ENCODE data around the gene SLC16A2.
A peak's percentile ranks its signal among the peaks of the same experiment; 100 is the strongest.

Gene SLC16A2

GRCh38 chrX:74421036-74421739, at the start of gene SLC16A2:
Gene SLC16A2, plus strand, starts transcription at chrX:74421493. Its CDS starts 145 bp downstream, at chrX:74421638.
- peak; percentile 18 to 31 for DNase-seq

GRCh38 chrX:74372272-74372671, 49.0 kb upstream of the SLC16A2 start:
- no peak for DNase-seq

GRCh38 chrX:74377282-74377681, 44.0 kb upstream of the SLC16A2 start:
- DNase-seq: no peak

GRCh38 chrX:74382613-74383012, 38.7 kb upstream of the SLC16A2 start:
- DNase-seq: peak; percentile 39 to 43

GRCh38 chrX:74383611-74384010, 37.7 kb upstream of the SLC16A2 start:
- DNase-seq: no peak

GRCh38 chrX:74389016-74389722, 32.1 kb upstream of the SLC16A2 start:
- no peak for DNase-seq

GRCh38 chrX:74395556-74395955, 25.7 kb upstream of the SLC16A2 start:
- DNase-seq: no peak

GRCh38 chrX:74405973-74406489, 15.3 kb upstream of the SLC16A2 start:
- no peak for DNase-seq

- no peak for DNase-seq
These were observed 13.0 kb upstream of the SLC16A2 start for GRCh38 chrX:74408304-74408703.

- no peak for DNase-seq
These were observed 1.5 kb upstream of the SLC16A2 start for GRCh38 chrX:74419864-74420195.

GRCh38 chrX:74420196-74421035, 877 bp upstream of the SLC16A2 start:
- no peak for DNase-seq

GRCh38 chrX:74421740-74422352, 553 bp downstream of the SLC16A2 start:
- DNase-seq: no peak

GRCh38 chrX:74422576-74423288, 1.4 kb downstream of the SLC16A2 start:
- DNase-seq: no peak

GRCh38 chrX:74423289-74423998, 2.2 kb downstream of the SLC16A2 start:
- DNase-seq: no peak

GRCh38 chrX:74426071-74426470, 4.8 kb downstream of the SLC16A2 start:
- no peak for DNase-seq

- DNase-seq: no peak
These were observed 5.3 kb downstream of the SLC16A2 start for GRCh38 chrX:74426615-74427014.

- DNase-seq: no peak
These were observed 10.5 kb downstream of the SLC16A2 start for GRCh38 chrX:74431797-74432196.

- no peak for DNase-seq
These were observed 13.0 kb downstream of the SLC16A2 start for GRCh38 chrX:74434336-74434735.

- no peak for DNase-seq
These were observed 16.2 kb downstream of the SLC16A2 start for GRCh38 chrX:74437530-74437929.

- no peak for DNase-seq
These were observed 17.5 kb downstream of the SLC16A2 start for GRCh38 chrX:74438764-74439163.

GRCh38 chrX:74445099-74445498, 23.8 kb downstream of the SLC16A2 start:
- DNase-seq: no peak

GRCh38 chrX:74446876-74447275, 25.6 kb downstream of the SLC16A2 start:
- DNase-seq: no peak

Measured in activated CD4-positive, alpha-beta T cell treated with anti-CD3 and anti-CD28 coated beads, Interleukin-2, amount 50 U/mL, for 4 hours (primary cell).